Measurements from ENCODE around the gene ACSBG1.

DNA sequence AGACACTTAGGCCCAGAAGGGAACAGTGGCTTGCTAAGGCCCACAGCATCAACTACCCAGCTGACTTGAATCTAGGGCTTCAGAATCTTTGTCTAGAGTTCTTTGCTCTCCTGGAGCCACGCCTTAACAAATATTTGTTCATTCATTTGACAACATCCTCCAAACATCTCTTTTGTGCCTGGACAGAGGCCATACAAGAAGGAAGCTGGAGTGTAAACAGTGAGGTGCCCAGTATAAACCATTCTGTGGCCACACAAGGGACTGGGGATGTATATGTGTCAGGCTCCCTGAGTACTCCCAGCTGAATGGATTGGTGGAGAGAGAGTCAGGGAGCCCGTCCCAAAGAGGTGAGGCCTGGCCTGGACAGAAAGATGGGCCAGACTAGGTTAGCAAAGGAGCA, 106.5 kb downstream of the ACSBG1 start:
- TF ChIP-seq POLR2A (IDR thresholded peaks at IDR 0.05) (no peak), POLR2AphosphoS5 (IDR thresholded peaks at IDR 0.05) (no peak)
- TF ChIP-seq, protein P1, sequence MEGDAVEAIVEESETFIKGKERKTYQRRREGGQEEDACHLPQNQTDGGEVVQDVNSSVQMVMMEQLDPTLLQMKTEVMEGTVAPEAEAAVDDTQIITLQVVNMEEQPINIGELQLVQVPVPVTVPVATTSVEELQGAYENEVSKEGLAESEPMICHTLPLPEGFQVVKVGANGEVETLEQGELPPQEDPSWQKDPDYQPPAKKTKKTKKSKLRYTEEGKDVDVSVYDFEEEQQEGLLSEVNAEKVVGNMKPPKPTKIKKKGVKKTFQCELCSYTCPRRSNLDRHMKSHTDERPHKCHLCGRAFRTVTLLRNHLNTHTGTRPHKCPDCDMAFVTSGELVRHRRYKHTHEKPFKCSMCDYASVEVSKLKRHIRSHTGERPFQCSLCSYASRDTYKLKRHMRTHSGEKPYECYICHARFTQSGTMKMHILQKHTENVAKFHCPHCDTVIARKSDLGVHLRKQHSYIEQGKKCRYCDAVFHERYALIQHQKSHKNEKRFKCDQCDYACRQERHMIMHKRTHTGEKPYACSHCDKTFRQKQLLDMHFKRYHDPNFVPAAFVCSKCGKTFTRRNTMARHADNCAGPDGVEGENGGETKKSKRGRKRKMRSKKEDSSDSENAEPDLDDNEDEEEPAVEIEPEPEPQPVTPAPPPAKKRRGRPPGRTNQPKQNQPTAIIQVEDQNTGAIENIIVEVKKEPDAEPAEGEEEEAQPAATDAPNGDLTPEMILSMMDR (IDR thresholded peaks at IDR 0.05), result no peak

All from gastroesophageal sphincter (tissue), 3 donors.